Lung microvascular endothelial cell (primary cell): Measurements from ENCODE around the gene DAND5. TPM values are rescaled to one million over a fixed set of nuclear protein-coding genes. Genes with fewer than 3 reads are reported as not detected.
A peak's percentile ranks its signal among the peaks of the same experiment; 100 is the strongest.
"Not testable (repeated sequence)": the region's sequence is repeated elsewhere in the genome, so short reads cannot be mapped to it uniquely, and the experiment has no call there.

Experiments
- DNase-seq, 2 donors: peaks; one replicate each; pipeline versions ENCODE4 v3.0.0 to v3.0.0-alpha.2; 2010; ENCODE audit warnings: low read depth in 2 of 2
- total RNA-seq: library from RNA; depleted of rRNA; stranded (reverse); fragments of >200 nt; gene quantifications from 2 replicates; pipeline ENCODE4 v1.2.1, GENCODE V29; 2014

The DAND5 gene
- total RNA-seq, 1 donor from 2014 or later: under 0.01 TPM

GRCh38 chr19:12945479-12946091, 23.8 kb upstream of the DAND5 start, which contains the start of gene RAD23A:
RAD23A (plus strand) TSS chr19:12945862; CDS start chr19:12945949, 87 bp downstream.
- DNase-seq: peak; percentile 99

- peak; percentile 88 for DNase-seq
These were observed 23.2 kb upstream of the DAND5 start for GRCh38 chr19:12946092-12946721.

GRCh38 chr19:12946731-12947496, 22.5 kb upstream of the DAND5 start:
- no peak for DNase-seq

GRCh38 chr19:12947702-12948611, 21.4 kb upstream of the DAND5 start:
- no peak for DNase-seq

GRCh38 chr19:12948612-12949362, 20.6 kb upstream of the DAND5 start:
- DNase-seq: no peak

- no peak for DNase-seq
These were observed 19.8 kb upstream of the DAND5 start for GRCh38 chr19:12949363-12950283.

- not testable (repeated sequence) for DNase-seq
These were observed 17.3 kb upstream of the DAND5 start for GRCh38 chr19:12952050-12952449.

GRCh38 chr19:12952488-12953137, 16.8 kb upstream of the DAND5 start:
- DNase-seq: peak; percentile 88 to 90

GRCh38 chr19:12953138-12953798, 16.1 kb upstream of the DAND5 start:
- peak in 1 of 2 donors; percentile 61 for DNase-seq

- DNase-seq: no peak
These were observed 15.4 kb upstream of the DAND5 start for GRCh38 chr19:12953799-12954611.

GRCh38 chr19:12954612-12954962, 14.8 kb upstream of the DAND5 start:
- DNase-seq: no peak

- DNase-seq: not testable (repeated sequence)
These were observed 13.8 kb upstream of the DAND5 start for GRCh38 chr19:12955575-12955974.

GRCh38 chr19:12955996-12956395, 13.4 kb upstream of the DAND5 start:
- DNase-seq: no peak

- DNase-seq: peak; percentile 76 to 86
These were observed 12.7 kb upstream of the DAND5 start, which contains the start of gene GADD45GIP1 for GRCh38 chr19:12956446-12957388. GADD45GIP1 (minus strand) TSS chr19:12957223; CDS start chr19:12957212, 11 bp downstream.

- DNase-seq: not testable (repeated sequence)
These were observed 11.9 kb upstream of the DAND5 start for GRCh38 chr19:12957389-12957952.

- no peak for DNase-seq
These were observed 9.9 kb upstream of the DAND5 start for GRCh38 chr19:12959481-12959880.
